H1 (cell line): ENCODE results near the gene ITPR1. TPM values are rescaled to one million over a fixed set of nuclear protein-coding genes. Genes with fewer than 3 reads are reported as not detected.

Source experiments
- CTCF ChIA-PET: fragments of 300-600 bp; sonication (Branson Sonifier 250); formaldehyde crosslinking; loops from one replicate; lab custom pipeline; 2021; ENCODE audit not compliant: partially characterized antibody; lab: Charles Lee
- POLR2A ChIA-PET: fragments of 300-600 bp; sonication (Branson Sonifier 250); formaldehyde crosslinking; loops from one replicate; lab custom pipeline; 2021; ENCODE audit warnings: inconsistent platforms; ENCODE audit not compliant: partially characterized antibody; lab: Charles Lee
- DNase-seq, 2 experiments: peaks; one replicate each; pipeline versions ENCODE4 v3.0.0 to v3.0.0-alpha.2; 2010 to 2022; ENCODE audit warnings: low spot score in 2 of 2, low read depth in 1 of 2, mixed read lengths in 1 of 2
- FAIRE-seq: peaks from 2 replicates; lab custom pipeline; 2011; peaks lifted over from hg19 to GRCh38; lab: Jason Lieb, UNC
- H2AFZ ChIP-seq: 2 replicates; pipeline ENCODE4 v1.8.1; 2012; ENCODE audit warnings: low read length, inconsistent platforms
- H2AK5ac ChIP-seq: 2 replicates; pipeline ENCODE4 v1.6.1; 2013; ENCODE audit warnings: low read depth, low read length
- H2BK120ac ChIP-seq: replicated peaks from 2 replicates; pipeline ENCODE3; 2013; ENCODE audit warnings: low read depth, low read length, inconsistent platforms
- H2BK12ac ChIP-seq: 2 replicates; pipeline ENCODE4 v1.6.1; 2013; ENCODE audit warnings: low read depth, low read length
- H2BK15ac ChIP-seq: 2 replicates; pipeline ENCODE4 v1.6.1; 2013; ENCODE audit warnings: low read length
- H2BK20ac ChIP-seq: 2 replicates; pipeline ENCODE4 v1.6.1; 2013; ENCODE audit warnings: low read length
- H2BK5ac ChIP-seq: 2 replicates; pipeline ENCODE4 v1.6.1; 2013; ENCODE audit warnings: low read depth, low read length
- H3K14ac ChIP-seq: 2 replicates; pipeline ENCODE4 v1.6.1; 2013; ENCODE audit warnings: inconsistent platforms; ENCODE audit not compliant: insufficient read length
- H3K18ac ChIP-seq: 2 replicates; pipeline ENCODE4 v1.6.1; 2013; ENCODE audit warnings: low read length; ENCODE audit errors: extremely low read depth
- H3K23ac ChIP-seq: 2 replicates; pipeline ENCODE4 v1.6.1; 2013; ENCODE audit warnings: inconsistent platforms; ENCODE audit not compliant: insufficient read length
- H3K23me2 ChIP-seq: 2 replicates; pipeline ENCODE4 v1.6.1; 2013; ENCODE audit warnings: low read depth, low read length
- H3K27ac ChIP-seq: 2 replicates; pipeline ENCODE4 v1.6.1; 2011; ENCODE audit warnings: low read depth, low read length, inconsistent platforms
- H3K27me3 ChIP-seq, 4 experiments: replicated peaks in 1 of 4; 1 replicate in 1 of 4; 2 replicates in 3 of 4; pipeline versions ENCODE4 v1.6.1 to v1.8.1; 2011 to 2013; ENCODE audit warnings: low read length in 3 of 4, mild to moderate bottlenecking in 3 of 4, inconsistent platforms in 2 of 4, mixed read lengths in 2 of 4, moderate library complexity in 1 of 4; ENCODE audit not compliant: control insufficient read depth in 3 of 4, insufficient read depth in 3 of 4; ENCODE audit errors: extremely low read depth in 1 of 4
- H3K36me3 ChIP-seq, 4 experiments: 2 replicates each; pipeline versions ENCODE4 v1.6.1 to v1.8.1; 2011 to 2013; ENCODE audit warnings: mild to moderate bottlenecking in 4 of 4, low read length in 3 of 4, moderate library complexity in 2 of 4, control low read depth in 1 of 4, inconsistent platforms in 1 of 4; ENCODE audit not compliant: insufficient read depth in 4 of 4, control insufficient read depth in 2 of 4
- H3K4ac ChIP-seq: replicated peaks from 2 replicates; pipeline ENCODE3; 2013; ENCODE audit warnings: low read length, low read depth, mixed read lengths, inconsistent platforms; ENCODE audit not compliant: insufficient read length
- H3K4me1 ChIP-seq, 4 experiments: replicated peaks in 1 of 4; 1 replicate in 1 of 4; 2 replicates in 3 of 4; pipeline versions ENCODE4 v1.6.1 to v1.8.1; 2011 to 2013; ENCODE audit warnings: low read length in 3 of 4, inconsistent platforms in 2 of 4, mixed read lengths in 1 of 4; ENCODE audit not compliant: insufficient read depth in 4 of 4, control insufficient read depth in 3 of 4
- H3K4me2 ChIP-seq, 2 experiments: 2 replicates each; pipeline versions ENCODE4 v1.6.1 to v1.8.1; 2011 to 2013; ENCODE audit warnings: low read depth in 2 of 2, low read length in 2 of 2, control low read depth in 1 of 2, inconsistent platforms in 1 of 2, mild to moderate bottlenecking in 1 of 2; ENCODE audit not compliant: insufficient read depth in 1 of 2
- H3K4me3 ChIP-seq, 4 experiments: fragments of 200-600, 300-600 bp in 1 of 4; sonication (generic), shearing (Covaris generic), sonication (Bioruptor Twin) in 1 of 4; 2 replicates each; pipeline versions ENCODE4 v1.5.1 to v1.8.1; 2011 to 2016; ENCODE audit warnings: low read length in 4 of 4, low read depth in 3 of 4, control low read depth in 2 of 4, inconsistent platforms in 2 of 4, mild to moderate bottlenecking in 2 of 4, mixed read lengths in 1 of 4, moderate library complexity in 1 of 4; ENCODE audit not compliant: insufficient read depth in 2 of 4; ENCODE audit errors: extremely low read depth in 1 of 4
- H3K56ac ChIP-seq: replicated peaks from 2 replicates; pipeline ENCODE3; 2013; ENCODE audit warnings: low read depth, mild to moderate bottlenecking, mixed read lengths, low read length, inconsistent platforms; ENCODE audit not compliant: insufficient read length
- H3K79me1 ChIP-seq: 2 replicates; pipeline ENCODE4 v1.6.1; 2013; ENCODE audit warnings: low read depth, low read length, control low read depth
- H3K79me2 ChIP-seq, 2 experiments: 2 replicates each; pipeline versions ENCODE4 v1.6.1 to v1.8.1; 2012 to 2013; ENCODE audit warnings: low read length in 2 of 2, mild to moderate bottlenecking in 2 of 2, inconsistent platforms in 1 of 2; ENCODE audit not compliant: insufficient read depth in 2 of 2, control insufficient read depth in 1 of 2
- H3K9ac ChIP-seq, 4 experiments: replicated peaks in 1 of 4; 1 replicate in 1 of 4; 2 replicates in 3 of 4; pipeline versions ENCODE4 v1.6.1 to v1.8.1; 2011 to 2013; ENCODE audit warnings: low read depth in 3 of 4, low read length in 3 of 4, control low read depth in 2 of 4, mild to moderate bottlenecking in 2 of 4, moderate library complexity in 2 of 4, inconsistent platforms in 1 of 4; ENCODE audit errors: extremely low read depth in 1 of 4
- H3K9me3 ChIP-seq, 2 experiments: 2 replicates each; pipeline versions ENCODE4 v1.6.1 to v1.8.1; 2012 to 2013; ENCODE audit warnings: mild to moderate bottlenecking in 2 of 2, moderate library complexity in 2 of 2, control low read depth in 1 of 2, inconsistent platforms in 1 of 2, low read depth in 1 of 2, low read length in 1 of 2, mixed read lengths in 1 of 2; ENCODE audit not compliant: insufficient read depth in 2 of 2
- H4K20me1 ChIP-seq, 2 experiments: replicated peaks in 1 of 2; 2 replicates each; pipeline versions ENCODE3 to v1.8.1; 2011 to 2013; ENCODE audit warnings: inconsistent platforms in 2 of 2, low read length in 2 of 2, mild to moderate bottlenecking in 1 of 2; ENCODE audit not compliant: insufficient read depth in 2 of 2, control insufficient read depth in 1 of 2
- H4K5ac ChIP-seq: 2 replicates; pipeline ENCODE4 v1.6.1; 2013; ENCODE audit warnings: low read length, low read depth, mixed read lengths, inconsistent platforms; ENCODE audit not compliant: insufficient read length
- H4K8ac ChIP-seq: 2 replicates; pipeline ENCODE4 v1.8.0; 2013; ENCODE audit warnings: mild to moderate bottlenecking, moderate library complexity, low read length, inconsistent platforms; ENCODE audit not compliant: insufficient read depth; ENCODE audit errors: extremely low read depth
- H4K91ac ChIP-seq: replicated peaks from 2 replicates; pipeline ENCODE3; 2013; ENCODE audit warnings: low read length, mixed read lengths, inconsistent platforms; ENCODE audit not compliant: insufficient read length
- EP300 ChIP-seq, 2 experiments: IDR thresholded peaks; 1 replicate in 1 of 2; 2 replicates in 1 of 2; pipeline ENCODE4 v1.6.1; 2011 to 2012; ENCODE audit warnings: low read depth in 2 of 2, low read length in 2 of 2, mild to moderate bottlenecking in 2 of 2, borderline replicate concordance in 1 of 2, inconsistent platforms in 1 of 2, moderate library complexity in 1 of 2
- EZH2 ChIP-seq: fragments of 200-600 bp; sonication (generic); IDR thresholded peaks from 2 replicates; pipeline ENCODE4 v1.7.1; 2012; ENCODE audit warnings: low read depth, mild to moderate bottlenecking, moderate library complexity, low read length, inconsistent platforms; ENCODE audit not compliant: severe bottlenecking
- FOSL1 ChIP-seq: IDR thresholded peaks from 2 replicates; pipeline ENCODE4 v1.6.1; 2011; ENCODE audit warnings: mild to moderate bottlenecking, low read depth, low read length, moderate library complexity; ENCODE audit not compliant: insufficient read depth
- MAFK ChIP-seq: IDR thresholded peaks from 2 replicates; pipeline ENCODE4 v1.6.1; 2012; ENCODE audit warnings: low read depth, mild to moderate bottlenecking, improper control_type of control experiment, low read length
- MAX ChIP-seq: IDR thresholded peaks from 2 replicates; pipeline ENCODE4 v1.6.1; 2012; ENCODE audit warnings: inconsistent platforms
- RFX5 ChIP-seq: IDR thresholded peaks from 2 replicates; pipeline ENCODE4 v1.6.1; 2011; ENCODE audit warnings: low read depth, low read length, improper control_type of control experiment, borderline replicate concordance
- SP1 ChIP-seq: IDR thresholded peaks from 2 replicates; pipeline ENCODE4 v1.6.1; 2011; ENCODE audit warnings: low read depth, low read length
- SUZ12 ChIP-seq: fragments of 200-600 bp; sonication (generic); IDR thresholded peaks from 2 replicates; pipeline ENCODE4 v1.6.1; 2012; ENCODE audit warnings: mild to moderate bottlenecking, inconsistent platforms, low read length, moderate library complexity, mixed read lengths
- TAF7 ChIP-seq: optimal IDR thresholded peaks from 2 replicates; pipeline ENCODE3; 2011; ENCODE audit warnings: low read depth, mild to moderate bottlenecking, inconsistent platforms, low read length, moderate library complexity, borderline replicate concordance
- WGBS, 2 experiments: shearing (Covaris generic) in 1 of 2; methylation state at CpG; one replicate each; pipeline versions ENCODE4 v1.1.6 to v1.1.7; 2013 to 2015; ENCODE audit warnings: low lambda C conversion rate in 2 of 2, mixed read lengths in 2 of 2, inconsistent platforms in 1 of 2, low coverage in 1 of 2, missing lambda C conversion rate in 1 of 2; ENCODE audit not compliant: insufficient replicate concordance in 2 of 2, insufficient coverage in 1 of 2, insufficient read length in 1 of 2; ENCODE audit errors: extremely low coverage in 1 of 2, missing lambda C conversion rate in 1 of 2; 5-methylcytosine and 5-hydroxymethylcytosine counted together
- polyA plus RNA-seq, 7 experiments: library from polyadenylated mRNA; depleted of rRNA in 3 of 7; stranded (reverse) in 5 of 7; unstranded in 2 of 7; fragments of >200 nt in 5 of 7; fragments of 200-250 nt in 2 of 7; gene quantifications; 1 replicate in 5 of 7; 2 replicates in 1 of 7; 4 replicates in 1 of 7; pipeline versions ENCODE4 v1.2.1 to v1.2.3, GENCODE V29; 2011 to 2013; ENCODE audit warnings: missing spikeins in 2 of 7, mixed read lengths in 2 of 7
- total RNA-seq: library from RNA; stranded (reverse); fragmentation: NEBNext Ultra II Directional; extraction: Animal tissue kit (Norgen Biotek cat#: 25700); gene quantifications from 2 replicates; pipeline ENCODE4 v1.2.1, GENCODE V29; 2021
- TF ChIP-seq, protein P1 (sequence below): IDR thresholded peaks from 2 replicates; pipeline ENCODE4 v1.6.1; 2011; ENCODE audit warnings: low read length, improper control_type of control experiment
- TF ChIP-seq, protein P2 (sequence below): IDR thresholded peaks from 2 replicates; pipeline ENCODE4 v1.6.1; 2011; ENCODE audit warnings: low read depth, mild to moderate bottlenecking, low read length; ENCODE audit not compliant: insufficient read depth

ITPR1 gene
- total and polyA plus RNA-seq, 2 of the 8 experiments (the other 6 are each of a cell fraction or from before 2014, with no cell fraction given): 2.5 to 16.3 TPM

GRCh38 chr3:4794798-4795197, 301.6 kb downstream of the ITPR1 start:
- no peak for DNase-seq
- Histone ChIP-seq H3K36me3 (peaks cover 0 to 18% (median 0%) of the 10 kb centered on the region in 4 experiments; a peak in 1 of 8 replicates), H4K91ac (no peak overlapping the region)

More at GRCh38 chr3:4794798-4795197, 301.6 kb downstream of the ITPR1 start:
- Histone ChIP-seq H3K27me3 (no peaks in the 10 kb centered on the region), H2BK15ac (no peak overlapping the region), H3K23me2 (no peaks in the 10 kb centered on the region), H3K27ac (no peak overlapping the region), H3K4me2 (no peak overlapping the region), H3K56ac (no peak overlapping the region), H3K4me1 (no peaks in the 10 kb centered on the region), H3K9ac (no peak overlapping the region), H4K20me1 (no peaks in the 10 kb centered on the region), H3K23ac (no peak overlapping the region), H3K14ac (no peak overlapping the region), H2BK12ac (no peak overlapping the region), H3K18ac (no peak overlapping the region), H3K4ac (no peak overlapping the region), H2BK5ac (no peak overlapping the region), H4K8ac (no peak overlapping the region), H2BK20ac (no peak overlapping the region), H3K79me2 (no peaks in the 10 kb centered on the region), H2AK5ac (no peak overlapping the region), H3K79me1 (no peaks in the 10 kb centered on the region), H2BK120ac (no peak overlapping the region), H3K9me3 (peaks cover 29% of the 10 kb centered on the region in 2 experiments), H3K4me3 (no peak overlapping the region), H2AFZ (no peak overlapping the region), H4K5ac (no peak overlapping the region)
- TF ChIP-seq MAFK (no peak), EZH2 (no peak), SP1 (no peak), FOSL1 (no peak), RFX5 (no peak), TAF7 (no peak), MAX (no peak), EP300 (IDR thresholded peaks at IDR 0.05; ENCODE audit: borderline replicate concordance in 1 of 2, low read depth in 2 of 2, low read length in 2 of 2) (no peak), SUZ12 (no peak)
- TF ChIP-seq, protein P1, sequence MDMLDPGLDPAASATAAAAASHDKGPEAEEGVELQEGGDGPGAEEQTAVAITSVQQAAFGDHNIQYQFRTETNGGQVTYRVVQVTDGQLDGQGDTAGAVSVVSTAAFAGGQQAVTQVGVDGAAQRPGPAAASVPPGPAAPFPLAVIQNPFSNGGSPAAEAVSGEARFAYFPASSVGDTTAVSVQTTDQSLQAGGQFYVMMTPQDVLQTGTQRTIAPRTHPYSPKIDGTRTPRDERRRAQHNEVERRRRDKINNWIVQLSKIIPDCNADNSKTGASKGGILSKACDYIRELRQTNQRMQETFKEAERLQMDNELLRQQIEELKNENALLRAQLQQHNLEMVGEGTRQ: no peak
- TF ChIP-seq, protein P2, sequence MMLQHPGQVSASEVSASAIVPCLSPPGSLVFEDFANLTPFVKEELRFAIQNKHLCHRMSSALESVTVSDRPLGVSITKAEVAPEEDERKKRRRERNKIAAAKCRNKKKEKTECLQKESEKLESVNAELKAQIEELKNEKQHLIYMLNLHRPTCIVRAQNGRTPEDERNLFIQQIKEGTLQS: no peak
- 96% methylated on average over 13 of the region's 13 CpGs; no CpG with 5 or more reads in 1 of the 2 experiments for WGBS, 2 experiments
- CTCF ChIA-PET: interaction anchor here (0.7 kb wide), 1 partner anchor 87 kb away, joined by 3 read pairs; no protein-coding TSS in a partner anchor
- POLR2A ChIA-PET: interaction anchor here (0.6 kb wide), 1 partner anchor 258 kb away, joined by 5 read pairs; no protein-coding TSS in a partner anchor
- no peak for FAIRE-seq
